T-helper 2 cell treated with Interferon-gamma antibody and Interleukin-4, amounts not matched to agents 5 μg/mL and 100 μg/mL, for 36 hours (primary cell): ENCODE measurements around the gene PGF.
A peak's percentile ranks its signal among the peaks of the same experiment; 100 is the strongest.

Experiments
- DNase-seq: peaks from one replicate; pipeline ENCODE4 v3.0.0; 2021; ENCODE audit warnings: low spot score
- H3K27ac Mint-ChIP-seq: one replicate; pipeline ENCODE4 v1.8.0; 2021; ENCODE audit warnings: mild to moderate bottlenecking, mixed read lengths
- H3K27me3 Mint-ChIP-seq: one replicate; pipeline ENCODE4 v1.8.0; 2021; ENCODE audit warnings: low read depth, mixed read lengths
- H3K36me3 Mint-ChIP-seq: one replicate; pipeline ENCODE4 v1.8.0; 2021; ENCODE audit warnings: low read depth, mixed read lengths
- H3K4me1 Mint-ChIP-seq: one replicate; pipeline ENCODE4 v1.8.0; 2021; ENCODE audit warnings: low read depth, mixed read lengths
- H3K4me3 Mint-ChIP-seq: one replicate; pipeline ENCODE4 v1.8.0; 2022; ENCODE audit warnings: mild to moderate bottlenecking, moderate library complexity, mixed read lengths
- H3K9me3 Mint-ChIP-seq: one replicate; pipeline ENCODE4 v1.8.0; 2021; ENCODE audit warnings: mixed read lengths

Gene PGF

DNA sequence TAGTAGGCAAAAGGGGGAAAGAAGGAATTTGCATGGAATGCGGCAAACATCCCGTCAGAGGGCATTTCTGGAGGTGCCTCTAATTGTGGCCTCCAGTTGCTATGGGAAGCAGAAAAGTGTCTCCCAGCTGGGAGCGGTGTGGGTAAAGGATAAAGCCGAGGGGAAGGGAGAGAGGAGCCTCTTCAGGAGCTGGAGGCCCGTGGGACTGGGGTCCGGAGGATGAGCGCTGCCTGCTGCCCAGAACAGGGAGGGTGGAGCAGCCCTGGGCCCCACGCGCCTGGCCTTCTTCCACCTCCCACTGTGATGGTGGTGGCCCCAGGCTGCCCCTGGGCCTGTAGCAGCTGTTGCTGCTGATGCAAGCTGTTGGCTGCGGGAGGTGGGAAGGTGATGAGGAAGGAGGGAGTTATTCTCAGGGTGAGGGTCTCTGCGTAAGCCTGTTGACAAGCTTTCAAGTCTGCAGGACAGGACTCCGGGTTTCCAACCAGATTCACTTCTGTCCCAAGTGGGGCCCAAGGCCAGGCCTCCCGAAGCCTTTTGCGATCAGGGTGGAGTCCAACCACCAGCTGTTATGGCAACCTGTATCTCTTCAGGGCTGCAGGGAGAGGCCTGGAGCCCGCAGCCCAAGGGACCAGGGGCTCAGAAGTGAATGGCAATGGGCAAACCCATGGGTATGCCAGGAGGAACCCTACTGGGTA is 19.1 kb upstream of the PGF start:
- no peak for DNase-seq
- peaks cover 3% of the 10 kb centered on the region for H3K4me1 Mint-ChIP-seq
- no peaks in the 10 kb centered on the region for H3K9me3 Mint-ChIP-seq
- no peaks in the 10 kb centered on the region for H3K36me3 Mint-ChIP-seq
- no peak overlapping the region for H3K4me3 Mint-ChIP-seq
- no peak overlapping the region for H3K27ac Mint-ChIP-seq
- no peaks in the 10 kb centered on the region for H3K27me3 Mint-ChIP-seq

DNA sequence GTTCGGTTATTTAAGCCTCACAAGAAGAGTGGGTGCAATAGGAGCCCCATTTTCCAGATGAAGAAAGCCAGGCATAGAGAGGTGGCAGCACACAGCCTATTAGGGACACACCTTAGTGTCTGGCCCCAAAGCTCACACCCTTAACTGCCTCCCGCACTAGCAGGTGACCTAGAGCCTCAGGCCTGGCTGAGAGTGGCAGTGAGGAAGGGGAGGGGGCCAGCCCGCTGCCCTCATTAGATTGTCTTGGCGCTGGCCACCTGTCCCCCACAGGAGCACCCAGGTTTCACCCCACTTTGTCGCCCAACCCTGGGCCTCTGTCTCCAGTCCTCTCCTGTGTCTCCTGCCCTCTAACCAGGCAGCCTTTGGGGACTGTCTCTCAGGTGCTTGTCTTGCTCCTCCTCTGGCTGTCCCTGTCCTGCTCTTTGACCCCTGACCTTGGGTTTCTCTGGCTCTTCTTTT is 18.5 kb upstream of the PGF start:
- DNase-seq: no peak
- H3K27ac Mint-ChIP-seq: no peak overlapping the region
- H3K9me3 Mint-ChIP-seq: no peaks in the 10 kb centered on the region
- H3K4me1 Mint-ChIP-seq: peaks cover 3% of the 10 kb centered on the region
- no peak overlapping the region for H3K4me3 Mint-ChIP-seq
- H3K36me3 Mint-ChIP-seq: no peaks in the 10 kb centered on the region
- peaks cover 2% of the 10 kb centered on the region for H3K27me3 Mint-ChIP-seq

DNA sequence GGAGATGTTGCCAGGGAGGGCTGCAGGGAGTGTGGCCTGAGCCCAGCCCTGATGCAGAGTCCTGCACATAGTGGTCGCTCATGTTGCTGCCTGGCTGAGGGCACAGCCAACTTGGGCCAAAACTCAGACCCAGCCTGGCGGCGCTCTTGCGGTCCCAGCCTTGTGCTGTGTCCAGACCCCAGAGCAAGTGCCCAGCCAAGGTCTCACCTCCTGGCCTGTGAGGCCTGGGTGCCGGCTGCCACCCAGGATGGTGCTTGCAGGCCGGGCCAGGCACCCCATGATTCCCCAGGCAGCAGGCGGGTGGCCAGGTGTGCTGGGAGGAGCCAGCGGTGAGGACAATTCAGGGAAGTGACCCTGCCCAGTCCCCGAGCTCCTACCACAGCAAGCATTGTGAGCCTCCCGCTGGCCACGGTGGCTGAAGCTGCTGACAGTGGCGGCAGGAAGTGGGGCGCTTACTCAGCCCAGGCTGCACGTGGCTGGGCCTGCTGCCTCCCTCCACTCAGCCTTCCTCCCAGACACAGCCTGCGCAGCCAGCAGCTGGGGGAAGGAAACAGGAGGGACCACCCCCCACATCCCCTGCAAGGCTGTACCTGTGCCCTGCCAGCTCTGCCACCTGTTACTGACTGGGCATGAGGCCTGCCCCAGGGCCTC is 17.7 kb upstream of the PGF start:
- Mint-ChIP-seq H3K27ac (no peak overlapping the region), H3K9me3 (no peaks in the 10 kb centered on the region), H3K4me1 (peaks cover 3% of the 10 kb centered on the region), H3K4me3 (no peak overlapping the region), H3K36me3 (no peaks in the 10 kb centered on the region), H3K27me3 (peaks cover 4% of the 10 kb centered on the region)
- peak; percentile 11 for DNase-seq

DNA sequence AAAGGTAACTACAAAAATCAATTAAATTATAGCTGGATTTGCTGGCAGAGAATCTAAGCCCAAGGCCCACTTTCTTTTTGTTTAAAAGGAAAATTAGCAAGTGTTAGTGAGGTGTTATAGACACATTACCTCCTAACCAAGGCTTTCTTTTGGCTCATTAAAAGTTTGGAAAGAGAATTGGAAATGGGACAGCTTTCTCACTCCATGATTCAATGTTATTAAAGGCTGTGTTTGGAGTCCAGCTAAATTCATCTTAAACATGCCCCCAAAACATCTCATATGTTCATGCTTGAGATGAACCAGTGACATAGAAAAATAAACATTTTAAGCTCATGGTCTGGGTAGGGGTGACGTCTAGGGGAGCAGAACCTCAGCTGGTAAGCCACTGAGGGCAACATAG is 13.4 kb upstream of the PGF start:
- peaks cover 18% of the 10 kb centered on the region for H3K27me3 Mint-ChIP-seq
- no peak overlapping the region for H3K27ac Mint-ChIP-seq
- peaks cover 3% of the 10 kb centered on the region for H3K4me1 Mint-ChIP-seq
- no peak for DNase-seq
- no peaks in the 10 kb centered on the region for H3K9me3 Mint-ChIP-seq
- no peak overlapping the region for H3K4me3 Mint-ChIP-seq
- H3K36me3 Mint-ChIP-seq: no peaks in the 10 kb centered on the region

DNA sequence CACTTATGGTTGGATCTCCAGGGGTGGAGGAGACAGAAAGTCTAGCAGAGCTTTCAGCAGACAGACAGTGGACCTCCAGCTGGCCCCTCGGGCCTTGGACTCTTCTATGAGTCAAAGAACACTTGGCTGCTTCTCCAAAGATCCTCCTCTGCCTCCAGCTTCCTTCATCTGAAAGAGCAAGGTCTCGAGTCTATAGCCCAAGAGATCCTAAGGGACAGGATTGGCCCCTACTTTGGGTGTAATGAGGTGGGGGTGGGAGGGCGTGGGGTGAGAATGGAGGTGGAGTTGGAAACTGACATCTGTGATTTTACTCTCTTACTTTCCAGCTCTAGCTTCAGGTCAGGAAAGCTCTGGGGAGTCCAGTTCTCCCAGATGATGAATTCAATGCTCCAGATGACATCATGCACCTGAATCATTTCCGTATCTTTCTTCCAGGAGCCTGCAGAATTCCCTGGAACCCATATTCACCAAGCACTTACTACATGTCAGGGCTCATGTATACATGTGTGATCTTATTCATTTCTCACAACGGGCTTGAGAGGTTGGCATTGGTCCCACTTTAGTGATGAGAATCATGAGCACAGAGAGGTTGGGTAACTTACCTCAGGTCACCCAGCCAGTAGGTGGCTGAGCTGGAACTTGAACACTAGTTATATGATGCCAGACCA is 10.2 kb upstream of the PGF start:
- H3K36me3 Mint-ChIP-seq: no peaks in the 10 kb centered on the region
- DNase-seq: no peak
- H3K4me3 Mint-ChIP-seq: no peak overlapping the region
- H3K27me3 Mint-ChIP-seq: peaks cover 18% of the 10 kb centered on the region
- H3K4me1 Mint-ChIP-seq: no peaks in the 10 kb centered on the region
- no peak overlapping the region for H3K27ac Mint-ChIP-seq
- no peaks in the 10 kb centered on the region for H3K9me3 Mint-ChIP-seq

DNA sequence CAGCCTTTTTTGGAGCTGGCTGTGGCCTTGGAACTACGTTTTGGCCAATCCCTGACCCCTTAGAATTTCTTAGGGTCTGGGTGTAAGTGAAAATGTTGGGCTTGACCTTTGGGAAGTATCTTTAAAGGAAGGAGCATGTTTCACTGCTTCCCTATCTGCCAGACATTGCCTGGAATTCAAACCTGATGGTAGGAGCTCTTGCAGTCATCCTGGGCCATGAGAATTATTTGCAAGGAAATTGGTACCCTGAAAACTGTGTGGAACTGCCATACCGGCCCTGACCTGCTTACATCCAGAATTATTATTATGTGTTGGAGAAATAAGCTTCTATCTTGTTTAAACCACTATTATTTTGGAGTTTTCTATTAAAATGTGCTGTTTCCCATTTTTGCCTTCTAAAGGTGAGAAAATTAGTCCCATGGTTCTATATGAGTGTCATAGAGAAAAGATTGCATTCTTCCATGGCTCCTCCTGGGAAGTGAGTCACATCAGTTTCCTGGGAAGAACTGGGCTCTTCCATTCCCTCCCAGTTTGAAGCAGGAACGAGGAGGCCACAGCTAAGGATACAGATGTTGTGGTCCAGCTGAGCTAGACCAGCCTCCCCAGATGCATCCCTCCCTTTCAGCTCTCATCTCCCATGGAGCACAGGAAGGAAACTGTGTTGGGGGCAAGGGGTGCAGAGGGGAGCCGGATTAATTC is 9.5 kb upstream of the PGF start:
- H3K27me3 Mint-ChIP-seq: peaks cover 18% of the 10 kb centered on the region
- H3K9me3 Mint-ChIP-seq: no peaks in the 10 kb centered on the region
- no peak for DNase-seq
- H3K4me1 Mint-ChIP-seq: no peaks in the 10 kb centered on the region
- H3K4me3 Mint-ChIP-seq: no peak overlapping the region
- H3K36me3 Mint-ChIP-seq: no peaks in the 10 kb centered on the region
- H3K27ac Mint-ChIP-seq: no peak overlapping the region

DNA sequence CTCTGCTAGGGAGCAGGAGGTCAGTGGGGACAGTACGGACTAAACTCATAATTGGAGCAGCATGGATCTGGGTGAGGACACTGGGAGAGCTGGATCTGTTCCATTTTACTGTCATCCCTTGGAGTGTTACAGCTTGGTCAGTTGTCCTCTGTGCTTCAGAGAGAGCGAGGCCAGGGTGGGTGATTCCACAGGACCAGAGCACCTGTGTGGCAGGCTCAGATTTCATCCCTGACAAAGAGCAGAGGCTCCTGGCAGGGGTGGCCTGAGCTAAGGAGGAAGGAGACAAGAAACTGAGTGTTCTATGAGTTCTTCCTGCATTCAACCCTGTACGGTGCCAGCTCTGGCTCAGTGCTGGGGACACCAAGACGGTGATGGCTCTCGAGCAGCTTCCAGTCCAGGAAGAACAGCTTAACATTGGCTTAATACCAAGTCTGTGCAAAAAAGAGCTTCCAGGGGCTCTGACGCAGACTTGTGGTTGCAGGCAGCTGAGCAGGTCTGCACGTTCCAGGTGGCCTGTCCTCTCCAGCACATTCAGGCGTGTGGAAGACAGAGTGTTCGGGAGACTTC is 8.4 kb upstream of the PGF start:
- peaks cover 15% of the 10 kb centered on the region for H3K27me3 Mint-ChIP-seq
- H3K4me1 Mint-ChIP-seq: no peaks in the 10 kb centered on the region
- no peak overlapping the region for H3K4me3 Mint-ChIP-seq
- no peak overlapping the region for H3K27ac Mint-ChIP-seq
- no peaks in the 10 kb centered on the region for H3K9me3 Mint-ChIP-seq
- H3K36me3 Mint-ChIP-seq: no peaks in the 10 kb centered on the region
- DNase-seq: no peak

DNA sequence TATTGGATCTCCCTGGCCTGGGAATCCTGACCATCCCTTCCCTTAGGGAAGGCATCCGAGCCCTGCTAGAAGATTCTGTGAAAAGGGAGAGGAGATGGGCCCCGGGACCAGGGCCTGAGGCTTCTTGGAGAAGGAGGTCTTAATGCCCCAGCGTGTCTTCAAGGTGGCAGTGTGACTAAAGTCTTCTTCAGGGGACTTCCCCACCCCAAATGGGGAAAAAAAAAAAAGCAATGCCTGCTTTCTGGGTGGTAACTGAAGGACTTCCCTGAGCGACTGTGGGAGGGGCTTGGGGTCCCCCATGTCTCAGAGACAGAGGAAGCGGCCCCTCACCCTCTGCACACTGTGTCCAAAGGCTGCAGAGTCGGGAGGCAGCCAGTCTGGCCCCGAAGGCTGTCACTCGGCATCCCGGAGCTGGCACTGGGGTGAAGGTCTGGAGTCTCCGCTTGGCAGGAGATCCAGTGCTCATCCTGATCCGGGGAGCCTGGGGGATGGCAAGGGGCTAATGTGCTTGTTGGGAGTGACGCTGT is 7.8 kb upstream of the PGF start:
- no peak overlapping the region for H3K4me3 Mint-ChIP-seq
- no peak for DNase-seq
- H3K27ac Mint-ChIP-seq: no peak overlapping the region
- peaks cover 15% of the 10 kb centered on the region for H3K27me3 Mint-ChIP-seq
- H3K36me3 Mint-ChIP-seq: no peaks in the 10 kb centered on the region
- H3K4me1 Mint-ChIP-seq: no peaks in the 10 kb centered on the region
- no peaks in the 10 kb centered on the region for H3K9me3 Mint-ChIP-seq

DNA sequence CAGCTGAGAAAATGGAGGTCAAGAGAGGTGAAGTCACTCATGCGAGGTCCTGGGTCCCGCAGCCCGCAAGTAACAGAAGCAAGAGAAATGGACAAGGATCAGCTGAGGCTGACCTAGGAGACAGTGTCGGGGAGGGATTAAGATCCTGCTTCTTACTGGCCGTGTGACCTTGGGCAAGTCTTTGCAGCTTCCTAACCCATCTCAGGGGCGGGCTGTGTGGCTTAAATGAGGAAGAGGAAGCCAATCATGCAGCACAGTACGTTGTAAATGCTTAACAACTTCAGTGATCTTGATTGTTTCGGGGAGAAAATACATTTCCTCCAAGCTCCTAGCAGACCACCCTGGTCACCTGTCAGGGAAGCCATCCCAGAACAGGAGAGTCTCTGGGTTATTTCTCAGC is 7.1 kb upstream of the PGF start:
- no peak for DNase-seq
- Mint-ChIP-seq H3K9me3 (no peaks in the 10 kb centered on the region), H3K4me1 (no peaks in the 10 kb centered on the region), H3K36me3 (no peaks in the 10 kb centered on the region), H3K27ac (no peak overlapping the region), H3K27me3 (peaks cover 14% of the 10 kb centered on the region), H3K4me3 (no peak overlapping the region)

DNA sequence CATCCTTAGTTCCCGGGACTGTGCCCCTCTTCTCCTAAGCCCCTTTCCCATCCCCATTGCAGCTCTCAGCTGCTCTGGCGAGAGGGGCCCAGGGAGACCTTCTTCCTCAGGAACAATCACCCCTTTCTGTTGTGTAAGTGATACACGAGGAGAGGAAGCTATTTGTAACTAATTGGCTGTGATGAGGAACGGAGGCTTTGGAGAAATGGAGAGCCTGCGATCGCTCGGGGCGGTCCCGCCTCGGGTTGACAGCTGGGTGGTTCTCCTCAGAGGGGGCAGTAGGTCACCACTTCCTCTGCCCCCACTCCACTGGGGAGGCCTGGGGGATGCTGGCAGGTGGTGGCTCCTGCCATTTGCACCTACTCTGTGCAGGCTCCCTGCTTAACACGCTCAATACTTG is 6.6 kb upstream of the PGF start:
- no peak for DNase-seq
- Mint-ChIP-seq H3K4me3 (no peak overlapping the region), H3K36me3 (no peaks in the 10 kb centered on the region), H3K4me1 (no peaks in the 10 kb centered on the region), H3K27me3 (peaks cover 12% of the 10 kb centered on the region), H3K27ac (no peak overlapping the region), H3K9me3 (no peaks in the 10 kb centered on the region)

DNA sequence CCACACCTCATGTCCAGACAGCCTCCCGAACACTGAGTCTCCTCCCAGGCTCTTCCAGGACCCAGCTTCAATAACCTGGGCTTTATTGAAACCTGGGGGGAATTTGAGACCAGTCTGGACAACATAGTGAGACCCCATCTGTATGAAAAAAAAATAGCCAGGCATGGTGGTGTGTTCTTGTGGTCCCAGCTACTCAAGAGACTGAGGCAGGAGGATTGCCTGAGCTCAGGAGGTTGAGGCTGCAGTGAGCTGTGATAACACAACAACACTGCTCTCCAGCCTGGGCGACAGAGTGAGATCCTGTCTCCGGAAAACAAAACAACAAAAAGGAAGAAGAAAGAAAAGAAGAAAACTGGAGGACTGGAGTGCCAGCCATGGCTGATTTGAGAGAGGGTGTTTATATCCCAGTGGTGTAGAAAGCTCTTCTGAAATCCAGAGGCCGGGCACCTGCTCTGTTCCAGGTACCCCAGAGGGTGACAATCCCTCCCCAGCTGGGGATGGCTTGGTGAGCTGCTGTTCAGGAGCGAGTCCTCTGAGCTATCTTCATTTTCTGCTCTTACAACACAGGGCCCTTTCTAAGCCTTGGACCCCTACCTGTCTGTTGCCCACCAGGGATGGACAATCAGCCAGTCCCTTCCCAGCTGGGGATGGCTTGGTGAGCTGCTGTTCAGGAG is 6.0 kb upstream of the PGF start:
- no peak overlapping the region for H3K4me3 Mint-ChIP-seq
- H3K36me3 Mint-ChIP-seq: no peaks in the 10 kb centered on the region
- H3K9me3 Mint-ChIP-seq: no peaks in the 10 kb centered on the region
- H3K4me1 Mint-ChIP-seq: no peaks in the 10 kb centered on the region
- H3K27me3 Mint-ChIP-seq: peaks cover 15% of the 10 kb centered on the region
- no peak overlapping the region for H3K27ac Mint-ChIP-seq
- DNase-seq: no peak

DNA sequence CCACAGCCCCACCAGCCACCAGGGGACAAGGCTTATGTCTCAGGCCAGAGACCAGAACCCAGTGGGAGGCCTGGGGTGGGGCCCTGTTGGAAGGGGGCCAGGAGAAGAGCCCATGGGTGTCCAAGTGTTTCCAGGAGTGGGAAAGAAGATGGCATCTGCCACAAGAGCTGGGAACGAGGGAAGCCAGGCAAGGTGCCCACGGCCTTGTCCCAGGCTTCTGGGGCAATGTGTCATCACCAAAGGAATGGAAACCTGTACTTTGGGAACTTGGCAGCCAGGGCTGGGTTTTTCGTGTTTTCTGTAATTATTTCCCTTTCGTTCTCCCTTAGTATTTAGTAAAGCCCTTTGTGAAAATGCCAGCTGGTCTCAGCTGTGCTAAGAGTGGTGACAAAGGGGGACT is 5.3 kb upstream of the PGF start:
- H3K27ac Mint-ChIP-seq: no peak overlapping the region
- no peaks in the 10 kb centered on the region for H3K4me1 Mint-ChIP-seq
- no peaks in the 10 kb centered on the region for H3K36me3 Mint-ChIP-seq
- H3K27me3 Mint-ChIP-seq: peaks cover 17% of the 10 kb centered on the region
- no peak overlapping the region for H3K4me3 Mint-ChIP-seq
- H3K9me3 Mint-ChIP-seq: no peaks in the 10 kb centered on the region
- DNase-seq: no peak

DNA sequence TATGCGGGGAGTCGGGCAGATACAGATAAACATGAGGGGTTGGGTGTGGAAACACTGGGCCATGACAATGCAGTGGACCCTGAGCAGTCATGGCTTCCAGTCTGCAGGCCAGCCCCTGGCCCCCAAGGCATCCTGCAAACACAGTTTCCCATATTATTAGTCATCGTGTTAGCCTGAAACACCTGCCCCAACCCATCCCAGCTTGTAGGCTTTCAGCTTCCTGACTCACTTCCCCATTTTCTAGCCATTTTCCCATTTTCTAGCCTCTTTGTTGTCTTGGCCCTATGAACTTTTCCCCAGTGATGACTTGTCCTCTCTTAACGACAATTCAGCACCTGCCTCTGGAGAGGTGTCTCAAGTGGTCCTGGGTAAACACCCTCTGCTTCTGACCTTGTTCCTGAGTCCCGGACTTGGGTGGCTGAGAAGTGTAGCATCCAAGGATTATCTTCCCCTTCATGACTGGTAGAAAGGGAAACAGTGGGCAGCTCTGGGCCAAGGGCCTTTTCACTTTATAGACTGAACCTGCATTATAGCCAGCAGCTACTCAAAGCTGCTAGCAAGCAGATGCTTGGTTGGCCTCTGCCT is 4.3 kb upstream of the PGF start:
- Mint-ChIP-seq H3K36me3 (no peaks in the 10 kb centered on the region), H3K27ac (no peak overlapping the region), H3K27me3 (peaks cover 17% of the 10 kb centered on the region), H3K4me3 (no peak overlapping the region), H3K4me1 (no peaks in the 10 kb centered on the region), H3K9me3 (no peaks in the 10 kb centered on the region)
- no peak for DNase-seq
